Measurements from ENCODE around the gene FPR3. TPM values are rescaled to one million over a fixed set of nuclear protein-coding genes. Genes with fewer than 3 reads are reported as not detected.

Gene FPR3
- total RNA-seq, 1 experiment from 2014 or later, result not detected

DNA sequence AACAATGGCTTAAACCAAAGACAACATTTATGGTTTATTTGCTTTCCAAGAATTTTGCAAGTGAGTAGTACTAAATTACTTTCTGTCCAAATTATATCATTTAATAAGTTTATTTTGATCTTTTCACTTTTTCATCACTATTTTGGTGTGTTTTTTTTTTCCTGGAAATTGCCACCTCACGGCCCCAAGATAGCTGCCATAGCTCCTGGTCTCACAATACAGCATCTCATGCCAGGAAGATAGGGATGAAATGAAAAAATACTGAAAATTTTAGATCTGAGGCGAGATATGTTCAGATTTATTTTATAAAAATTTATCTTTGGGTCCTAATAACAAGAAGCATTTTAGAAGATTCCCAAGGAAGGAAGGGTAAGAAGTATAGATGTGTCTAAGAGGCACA lies 6.9 kb upstream of the FPR3 start:
- Histone ChIP-seq H3K14ac (ENCODE audit: insufficient read depth, low read length) (no peak overlapping the region), H2AFZ (ENCODE audit: low read length) (no peak overlapping the region), H4K20me1 (ENCODE audit: control insufficient read depth, insufficient read depth, insufficient read length) (no peaks in the 10 kb centered on the region), H3K9me3 (ENCODE audit: control insufficient read depth, low read depth, low read length) (no peaks in the 10 kb centered on the region), H2BK15ac (ENCODE audit: low read depth, low read length) (no peak overlapping the region), H3K23me2 (ENCODE audit: insufficient read length, low read depth, low read length, poor library complexity, severe bottlenecking) (no peaks in the 10 kb centered on the region), H2BK12ac (ENCODE audit: insufficient read length, low read depth, low read length) (no peak overlapping the region), H3T11ph (ENCODE audit: low read length) (no peak overlapping the region), H3K4me1 (ENCODE audit: insufficient read depth, low read length) (no peaks in the 10 kb centered on the region), H3K4ac (ENCODE audit: low read depth, low read length) (no peak overlapping the region), H3K27me3 (ENCODE audit: insufficient read depth, low read length) (no peaks in the 10 kb centered on the region), H2BK5ac (ENCODE audit: insufficient read length, low read length) (no peak overlapping the region), H3K27ac (ENCODE audit: insufficient read length, low read depth, low read length) (no peak overlapping the region), H2AK5ac (ENCODE audit: insufficient read length, low read length) (no peak overlapping the region), H2BK20ac (ENCODE audit: low read depth, low read length, poor library complexity, severe bottlenecking) (no peak overlapping the region), H4K5ac (ENCODE audit: insufficient read length, low read depth, low read length) (no peak overlapping the region), H3K79me2 (ENCODE audit: insufficient read depth, low read length) (no peaks in the 10 kb centered on the region), H3K18ac (ENCODE audit: insufficient read length, low read depth, low read length) (no peak overlapping the region), H4K91ac (ENCODE audit: insufficient read length, low read depth, low read length) (no peak overlapping the region), H3K79me1 (ENCODE audit: insufficient read depth, low read depth, low read length, poor library complexity, severe bottlenecking) (no peaks in the 10 kb centered on the region), H3K56ac (ENCODE audit: insufficient read length, low read depth, low read length) (no peak overlapping the region), H4K8ac (replicated peaks; ENCODE audit: insufficient read length, low read depth, low read length) (no peak overlapping the region), H2BK120ac (ENCODE audit: low read depth, low read length, poor library complexity, severe bottlenecking) (no peak overlapping the region), H3K23ac (ENCODE audit: insufficient read length, low read depth, low read length) (no peak overlapping the region), H3K9ac (ENCODE audit: extremely low read depth, insufficient read length, low read length) (no peak overlapping the region), H3K4me2 (ENCODE audit: insufficient read depth, insufficient read length, low read length) (no peak overlapping the region)
- DNase-seq, result no peak
- TF ChIP-seq CTCF (conservative IDR thresholded peaks at IDR 0.05), result no peak
- Mint-ChIP-seq H3K27me3 (ENCODE audit: low read depth) (peaks cover 8% of the 10 kb centered on the region), H3K27ac (no peak overlapping the region), H3K4me3 (no peak overlapping the region), H3K4me1 (no peaks in the 10 kb centered on the region), H3K9me3 (peaks cover 38 to 54% of the 10 kb centered on the region in 2 experiments), H3K36me3 (ENCODE audit: insufficient read depth in 1 of 3, low read depth in 3 of 3) (peaks cover 0 to 6% (median 3%) of the 10 kb centered on the region in 3 experiments; a peak in 1 of 7 replicates)
- WGBS (ENCODE audit: extremely low coverage, insufficient read length, low lambda C conversion rate), result no CpG with 5 or more reads among the region's 2 CpGs

Data from H9 (cell line).